HG03575 (cell line): ENCODE data around the gene INPP4B.

ENCODE experiments used
- ATAC-seq: cut with Tn5 transposase; IDR thresholded peaks from one replicate; pipeline ENCODE4 v1.9.1; 2021; ENCODE audit not compliant: unreplicated experiment, insufficient number of reproducible peaks, low FRiP score; ENCODE audit errors: extremely low read depth

INPP4B gene

DNA sequence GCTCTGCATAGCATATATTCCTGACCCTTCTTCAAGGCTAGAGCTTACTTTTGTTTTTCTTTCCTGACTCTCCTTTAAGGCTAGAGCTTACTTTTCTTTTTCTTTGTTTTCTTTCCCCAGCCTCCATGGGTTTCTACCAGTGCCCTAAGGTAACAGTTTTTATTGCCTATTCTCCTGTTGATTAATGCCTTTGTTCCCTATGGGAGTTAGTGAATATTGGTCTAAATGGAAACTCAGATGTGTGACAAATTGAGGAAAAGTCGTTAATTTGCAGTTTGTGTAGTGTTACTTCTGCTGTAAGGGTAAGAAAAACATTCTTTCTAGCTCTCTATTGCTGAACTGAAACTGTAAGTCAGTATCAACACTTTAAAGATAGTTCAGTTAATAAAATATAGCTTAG lies 851.0 kb downstream of the INPP4B start:
- no peak for ATAC-seq

DNA sequence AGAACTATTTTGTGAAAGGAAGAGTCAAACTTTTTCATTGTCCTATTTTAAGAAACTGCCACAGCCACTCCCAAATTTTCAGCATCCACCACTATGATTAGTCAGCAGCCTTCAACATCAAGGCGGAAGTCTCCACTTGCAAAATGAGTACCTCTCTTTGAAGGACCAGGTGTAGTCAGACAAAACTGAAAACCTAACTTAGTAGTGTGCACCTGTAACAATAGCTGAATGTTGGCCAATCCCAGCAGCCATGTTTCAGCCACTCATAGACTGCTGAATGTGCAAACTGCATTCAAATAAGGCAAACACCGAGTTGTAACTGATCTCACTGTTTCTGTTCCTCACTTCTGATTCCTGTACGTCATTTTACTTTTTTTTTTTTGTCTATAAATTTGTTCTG lies 868.7 kb downstream of the INPP4B start:
- ATAC-seq = no peak
